Skeletal muscle tissue (tissue), 5 donors: Measurements from ENCODE around the gene SERINC4. TPM values are rescaled to one million over a fixed set of nuclear protein-coding genes. Genes with fewer than 3 reads are reported as not detected.
"Not testable (repeated sequence)": the region's sequence is repeated elsewhere in the genome, so short reads cannot be mapped to it uniquely, and the experiment has no call there.

Experiments used
- H3K27ac ChIP-seq: one replicate; pipeline ENCODE4 v1.7.0; 2013; ENCODE audit warnings: mild to moderate bottlenecking, low read depth, low read length, inconsistent platforms
- H3K27me3 ChIP-seq, 3 donors: one replicate each; pipeline ENCODE4 v1.7.0; 2013; ENCODE audit warnings: low read length in 3 of 3; ENCODE audit not compliant: control insufficient read depth in 3 of 3, insufficient read depth in 3 of 3
- H3K36me3 ChIP-seq, 3 donors: one replicate each; pipeline ENCODE4 v1.7.0; 2013; ENCODE audit warnings: low read length in 3 of 3; ENCODE audit not compliant: control insufficient read depth in 3 of 3, insufficient read depth in 3 of 3
- H3K4me1 ChIP-seq, 3 donors: one replicate each; pipeline ENCODE4 v1.7.0; 2013; ENCODE audit warnings: low read length in 3 of 3, mild to moderate bottlenecking in 3 of 3; ENCODE audit not compliant: control insufficient read depth in 3 of 3, insufficient read depth in 3 of 3
- H3K4me3 ChIP-seq, 3 donors: one replicate each; pipeline ENCODE4 v1.7.0; 2013; ENCODE audit warnings: low read length in 3 of 3
- H3K9ac ChIP-seq, 3 donors: one replicate each; pipeline ENCODE4 v1.7.0; 2013; ENCODE audit warnings: low read length in 3 of 3, mild to moderate bottlenecking in 3 of 3, moderate library complexity in 2 of 3, low read depth in 1 of 3
- H3K9me3 ChIP-seq, 3 donors: one replicate each; pipeline ENCODE4 v1.7.0; 2013; ENCODE audit warnings: low read length in 3 of 3; ENCODE audit not compliant: control insufficient read depth in 3 of 3
- small RNA-seq: library from RNA; depleted of rRNA; stranded (forward); fragments of <200 nt; gene quantifications from one replicate; pipeline ENCODE3, GENCODE V24; 2014
- total RNA-seq: library from RNA; depleted of rRNA; stranded (reverse); fragments of >200 nt; gene quantifications from one replicate; pipeline ENCODE4 v1.2.3, GENCODE V29; 2014
- donor health status: Osteomylitis.

SERINC4 gene
- total RNA-seq, 1 donor from 2014 or later: under 0.01 TPM

GRCh38 chr15:43763819-43764446 lies 36.1 kb downstream of the SERINC4 start:
- Histone ChIP-seq H3K9me3 (no peaks in the 10 kb centered on the region), H3K36me3 (peaks cover 32 to 65% (median 59%) of the 10 kb centered on the region in 3 donors), H3K9ac (no peak overlapping the region), H3K4me1 (peaks cover 0 to 3% (median 0%) of the 10 kb centered on the region in 3 donors), H3K27ac (peak overlapping the region; percentile 3), H3K27me3 (no peaks in the 10 kb centered on the region), H3K4me3 (no peak overlapping the region)

GRCh38 chr15:43762824-43763223 lies 37.2 kb downstream of the SERINC4 start:
- Histone ChIP-seq H3K27ac (no peak overlapping the region), H3K36me3 (peaks cover 29 to 60% (median 59%) of the 10 kb centered on the region in 3 donors), H3K9me3 (no peaks in the 10 kb centered on the region), H3K9ac (no peak overlapping the region), H3K4me3 (no peak overlapping the region), H3K4me1 (peaks cover 0 to 3% (median 0%) of the 10 kb centered on the region in 3 donors), H3K27me3 (no peaks in the 10 kb centered on the region)

- H3K4me1 ChIP-seq: peaks cover 2 to 3% (median 3%) of the 10 kb centered on the region in 3 donors
- no peak overlapping the region for H3K4me3 ChIP-seq
- no peaks in the 10 kb centered on the region for H3K27me3 ChIP-seq
- H3K9ac ChIP-seq: no peak overlapping the region
- H3K27ac ChIP-seq: no peak overlapping the region
- H3K36me3 ChIP-seq: peaks cover 6 to 20% (median 9%) of the 10 kb centered on the region in 3 donors
- H3K9me3 ChIP-seq: no peaks in the 10 kb centered on the region
Observed at GRCh38 chr15:43751885-43752284, 48.1 kb downstream of the SERINC4 start.

- Histone ChIP-seq H3K27ac (no peak overlapping the region), H3K9ac (no peak overlapping the region), H3K36me3 (peaks cover 0 to 9% (median 2%) of the 10 kb centered on the region in 3 donors), H3K4me3 (no peak overlapping the region), H3K9me3 (no peaks in the 10 kb centered on the region), H3K4me1 (peaks cover 2 to 5% (median 3%) of the 10 kb centered on the region in 3 donors), H3K27me3 (no peaks in the 10 kb centered on the region)
Observed at GRCh38 chr15:43749690-43750345, 50.2 kb downstream of the SERINC4 start.

- Histone ChIP-seq H3K36me3 (peaks cover 0 to 3% (median 0%) of the 10 kb centered on the region in 3 donors), H3K4me3 (no peak overlapping the region), H3K9ac (no peak overlapping the region), H3K27ac (no peak overlapping the region), H3K4me1 (peaks cover 2 to 5% (median 3%) of the 10 kb centered on the region in 3 donors), H3K9me3 (no peaks in the 10 kb centered on the region), H3K27me3 (no peaks in the 10 kb centered on the region)
Observed at GRCh38 chr15:43748376-43748775, 51.6 kb downstream of the SERINC4 start.

- not testable (repeated sequence) for H3K9me3 ChIP-seq, H3K27me3 ChIP-seq, H3K4me1 ChIP-seq, H3K36me3 ChIP-seq
- Histone ChIP-seq H3K4me3 (peak overlapping the region; percentile 78 to 83 (median 81)), H3K9ac (peak overlapping the region; percentile 75 to 86 (median 81)), H3K27ac (peak overlapping the region; percentile 88)
Observed at GRCh38 chr15:43746903-43747309, 53.1 kb downstream of the SERINC4 start.

GRCh38 chr15:43746245-43746902 lies 53.6 kb downstream of the SERINC4 start, which contains the start of gene PDIA3:
Gene PDIA3, plus strand, starts transcription at chr15:43746438. Its CDS starts 102 bp downstream, at chr15:43746540.
- peak within 1 kb of the TSS; percentile 78 to 83 (median 81) for H3K4me3 ChIP-seq
- not testable (repeated sequence) for H3K9me3 ChIP-seq

More at GRCh38 chr15:43746245-43746902, 53.6 kb downstream of the SERINC4 start, which contains the start of gene PDIA3:
- not testable (repeated sequence) for H3K36me3 ChIP-seq, H3K27me3 ChIP-seq, H3K4me1 ChIP-seq
- peak within 1 kb of the TSS; percentile 88 for H3K27ac ChIP-seq
- peak within 1 kb of the TSS; percentile 75 to 86 (median 81) for H3K9ac ChIP-seq

Small RNA genes within 50 kb of the gene (small RNA-seq; reads per million reads assigned to genes)
- gene MIR1282: not detected

Other genes starting within 250 kb of the SERINC4 start
- gene PPIP5K1, start 210.0 kb downstream of the SERINC4 start, total RNA-seq: 8.9 TPM
- gene CKMT1B, start 206.2 kb downstream of the SERINC4 start, total RNA-seq: under 0.01 TPM
- gene STRC, start 181.4 kb downstream of the SERINC4 start, total RNA-seq: under 0.01 TPM
- gene CATSPER2, start 151.4 kb downstream of the SERINC4 start, total RNA-seq: 3.1 TPM
- not detected for gene CKMT1A, start 106.4 kb downstream of the SERINC4 start, total RNA-seq
- 47.5 TPM for gene PDIA3, start 53.8 kb downstream of the SERINC4 start, total RNA-seq
- 4.2 TPM for gene ELL3, start 23.3 kb downstream of the SERINC4 start, total RNA-seq
- 175 TPM for gene SERF2, start 7.9 kb downstream of the SERINC4 start, total RNA-seq
- gene HYPK, start 379 bp upstream of the SERINC4 start, total RNA-seq: 14.1 TPM
- 21.9 TPM for gene MFAP1, start 24.5 kb upstream of the SERINC4 start, total RNA-seq
- gene WDR76, start 26.8 kb upstream of the SERINC4 start, total RNA-seq: 5.7 TPM